Pancreas (tissue), 10 donors: Measurements from ENCODE around the gene SAA4. TPM values are rescaled to one million over a fixed set of nuclear protein-coding genes. Genes with fewer than 3 reads are reported as not detected.

Experiments used
- ATAC-seq, 4 donors: fragments of 200-7000 bp; cut with Tn5 transposase; one replicate each; pipeline versions ENCODE4 v1.8.0 to v1.9.1; 2020; ENCODE audit warnings: mild to moderate bottlenecking in 4 of 4, moderate library complexity in 4 of 4
- DNase-seq, 6 donors: peaks; one replicate each; pipeline ENCODE4 v3.0.0-alpha.2; 2020
- FAIRE-seq: peaks from 2 replicates; lab custom pipeline; 2012; peaks lifted over from hg19 to GRCh38; lab: Jason Lieb, UNC
- H3K27ac ChIP-seq, 4 donors: fragments of 200-600 bp; sonication (generic); 1 replicate in 3 of 4; 2 replicates in 1 of 4; pipeline versions ENCODE4 v1.5.0 to v1.8.0; 2020
- H3K27me3 ChIP-seq, 4 donors: fragments of 200-600 bp; one replicate each; pipeline ENCODE4 v1.8.0; 2021
- H3K36me3 ChIP-seq, 3 donors: fragments of 200-600 bp; sonication (generic) in 1 of 3; one replicate each; pipeline versions ENCODE4 v1.5.0 to v1.8.0; 2020 to 2021
- H3K4me1 ChIP-seq, 3 donors: fragments of 200-600 bp; one replicate each; pipeline ENCODE4 v1.8.0; 2021
- H3K4me3 ChIP-seq, 4 donors: fragments of 200-600 bp; sonication (generic) in 2 of 4; one replicate each; pipeline versions ENCODE4 v1.5.0 to v1.8.0; 2020 to 2021
- H3K9me3 ChIP-seq, 4 donors: fragments of 200-600 bp; one replicate each; pipeline ENCODE4 v1.8.0; 2021
- WGBS, 2 donors: extraction: QIAGEN DNeasy Blood & Tissue Kit; methylation state at CpG; one replicate each; pipeline ENCODE4 v1.1.7; 2013; 5-methylcytosine and 5-hydroxymethylcytosine counted together
- intact Hi-C, 3 donors: fragments of 100-400 bp; cut with DNase I; formaldehyde crosslinking; loops; one replicate each; pipeline versions ENCODE4 v1.11.1 to v1.14.2; 2022
- polyA plus RNA-seq, 2 donors: library from polyadenylated mRNA; stranded (reverse); fragments of 200-250 nt; gene quantifications; one replicate each; pipeline ENCODE4 v1.2.3, GENCODE V29; 2013
- total RNA-seq, 6 donors: library from RNA; stranded (reverse); fragmentation: NEBNext Ultra II Directional in 4 of 6; extraction: Animal tissue kit (Norgen Biotek cat#: 25700) in 4 of 6; gene quantifications; one replicate each; pipeline versions ENCODE4 v1.2.1 to v1.2.4, GENCODE V29; 2021 to 2023
- TF ChIP-seq, protein P1 (sequence below), 4 donors: fragments of 200-600 bp; sonication (generic) in 3 of 4; IDR thresholded peaks; one replicate each; pipeline versions ENCODE4 v1.5.0 to v1.8.0; 2021; ENCODE audit warnings: antibody characterized with exemption in 4 of 4
- donor health status: healthy with polysubstance abuse.
- donor health status: DM: no; HTN: no; CAD: no; lungs with moderate emphysema.
- donor health status: DM: no; HTN: no; CAD: no.
- donor health status: control.
- donor health status: control.
- donor health status: Bipolar disorder and iron deficiency.
- donor health status: DM: yes; HTN: yes; CAD: no.
- donor health status: DM: no; HTN: no; CAD: no.
- donor health status: DM: no; HTN: no; CAD: no.
- donor health status: DM: yes; HTN: yes; CAD: no.

SAA4 gene, protein sequence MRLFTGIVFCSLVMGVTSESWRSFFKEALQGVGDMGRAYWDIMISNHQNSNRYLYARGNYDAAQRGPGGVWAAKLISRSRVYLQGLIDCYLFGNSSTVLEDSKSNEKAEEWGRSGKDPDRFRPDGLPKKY
- total RNA-seq (under 1 TPM in 1 of 6 donors, not detected in 5; 0.44 TPM), polyA plus RNA-seq (not detected)

DNA sequence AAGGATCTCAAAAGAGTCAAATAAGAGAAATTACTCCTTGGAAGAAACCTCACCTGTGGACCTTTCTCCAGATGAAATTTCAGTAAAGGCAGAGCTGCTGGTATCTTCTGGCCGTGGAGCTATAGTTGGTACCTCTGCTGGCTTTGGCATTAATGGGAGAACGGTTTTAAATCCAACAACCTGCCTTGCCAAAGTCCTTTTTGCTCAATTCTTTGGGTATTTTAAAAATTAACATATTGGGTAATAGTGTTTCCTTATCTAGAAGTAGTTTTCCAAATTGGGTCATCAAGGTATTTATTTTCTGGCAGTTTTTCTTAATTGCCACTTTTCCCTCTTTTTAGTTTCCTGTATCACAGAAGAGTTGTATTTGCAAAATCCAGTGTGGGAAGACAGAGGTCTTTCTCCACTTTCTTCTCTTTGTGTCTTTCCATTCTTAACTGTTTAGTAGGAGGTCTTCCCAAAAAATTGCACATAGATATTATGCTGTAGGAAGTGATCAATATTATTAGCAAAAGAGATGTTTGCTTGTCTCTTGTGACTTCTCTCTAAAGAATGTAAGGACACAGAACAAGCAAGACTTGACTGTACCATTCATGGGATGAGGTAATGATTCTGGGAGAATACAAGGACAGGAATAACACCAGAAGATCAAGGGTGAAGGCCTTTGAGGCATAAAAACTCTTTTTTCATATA is at the start of gene SAA4:
SAA4 (minus strand) TSS at position 139 of the 693 bp plus-strand sequence. CDS start 876 bp downstream, outside the sequence.
- 58 to 81% methylated on average over 2 of the region's 2 CpGs for WGBS, 2 donors
- no peaks in the 10 kb centered on the region for H3K36me3 ChIP-seq
- H3K4me3 ChIP-seq = no peak within 1 kb of the TSS
- FAIRE-seq (no peak), ATAC-seq (no peak), DNase-seq (no peak)
- H3K27me3 ChIP-seq = peaks cover 0 to 3% (median 0%) of the 10 kb centered on the region in 4 donors
- TF ChIP-seq, protein P1, sequence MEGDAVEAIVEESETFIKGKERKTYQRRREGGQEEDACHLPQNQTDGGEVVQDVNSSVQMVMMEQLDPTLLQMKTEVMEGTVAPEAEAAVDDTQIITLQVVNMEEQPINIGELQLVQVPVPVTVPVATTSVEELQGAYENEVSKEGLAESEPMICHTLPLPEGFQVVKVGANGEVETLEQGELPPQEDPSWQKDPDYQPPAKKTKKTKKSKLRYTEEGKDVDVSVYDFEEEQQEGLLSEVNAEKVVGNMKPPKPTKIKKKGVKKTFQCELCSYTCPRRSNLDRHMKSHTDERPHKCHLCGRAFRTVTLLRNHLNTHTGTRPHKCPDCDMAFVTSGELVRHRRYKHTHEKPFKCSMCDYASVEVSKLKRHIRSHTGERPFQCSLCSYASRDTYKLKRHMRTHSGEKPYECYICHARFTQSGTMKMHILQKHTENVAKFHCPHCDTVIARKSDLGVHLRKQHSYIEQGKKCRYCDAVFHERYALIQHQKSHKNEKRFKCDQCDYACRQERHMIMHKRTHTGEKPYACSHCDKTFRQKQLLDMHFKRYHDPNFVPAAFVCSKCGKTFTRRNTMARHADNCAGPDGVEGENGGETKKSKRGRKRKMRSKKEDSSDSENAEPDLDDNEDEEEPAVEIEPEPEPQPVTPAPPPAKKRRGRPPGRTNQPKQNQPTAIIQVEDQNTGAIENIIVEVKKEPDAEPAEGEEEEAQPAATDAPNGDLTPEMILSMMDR (IDR thresholded peaks at IDR 0.05) = no peak
- no peak within 1 kb of the TSS for H3K27ac ChIP-seq
- no peaks in the 10 kb centered on the region for H3K4me1 ChIP-seq
- intact Hi-C loops = no loop called here
- no peaks in the 10 kb centered on the region for H3K9me3 ChIP-seq

DNA sequence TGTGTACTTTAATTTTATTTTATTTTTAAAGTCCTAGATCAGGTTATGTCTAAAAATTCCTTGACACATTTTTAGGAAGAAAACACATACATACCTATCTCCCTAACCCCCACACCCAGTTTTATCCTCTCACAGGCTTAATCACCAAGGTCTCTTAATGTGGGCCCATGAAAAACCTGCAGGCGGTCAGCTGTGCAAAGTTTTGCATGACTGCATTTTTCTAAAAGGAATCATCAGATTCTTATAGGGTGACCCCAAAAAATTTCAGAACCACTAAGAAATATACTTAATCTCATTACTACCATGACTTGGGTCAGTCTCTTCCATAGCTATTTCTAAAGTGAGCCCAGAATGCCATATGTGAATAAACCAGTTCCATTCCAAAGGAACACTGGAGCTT is 49.2 kb upstream of the SAA4 start:
- ATAC-seq = no peak
- Histone ChIP-seq H3K4me3 (no peak overlapping the region), H3K27me3 (no peaks in the 10 kb centered on the region), H3K9me3 (no peaks in the 10 kb centered on the region), H3K27ac (no peak overlapping the region), H3K36me3 (peaks cover 0 to 50% (median 4%) of the 10 kb centered on the region in 3 donors), H3K4me1 (no peaks in the 10 kb centered on the region)
- FAIRE-seq = no peak
- intact Hi-C loops = no loop called here
- WGBS, 2 donors = 96 to 100% methylated on average over 1 of the region's 1 CpG
- TF ChIP-seq, protein P1 (IDR thresholded peaks at IDR 0.05) = no peak
- no peak for DNase-seq

DNA sequence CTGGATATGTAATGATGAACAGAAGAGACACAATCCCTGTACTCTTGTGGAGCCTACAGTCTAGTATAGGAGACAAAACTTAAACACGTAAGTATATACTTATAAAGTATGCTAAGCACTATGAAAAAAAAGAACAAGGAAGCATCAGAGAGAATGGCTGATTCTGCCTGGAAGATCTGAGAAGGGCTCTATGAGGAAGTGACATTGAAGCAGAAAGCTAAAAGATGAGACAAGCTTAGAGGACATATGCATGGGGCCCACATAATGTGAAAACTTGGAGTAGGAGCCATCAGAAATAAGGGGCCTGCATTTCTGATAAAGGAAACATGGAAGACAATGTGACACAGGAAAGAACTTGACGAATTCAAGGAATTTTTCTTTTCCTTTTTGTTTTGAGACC is 46.0 kb upstream of the SAA4 start:
- no peak overlapping the region for H3K27ac ChIP-seq
- H3K9me3 ChIP-seq = no peaks in the 10 kb centered on the region
- H3K4me3 ChIP-seq = no peak overlapping the region
- H3K4me1 ChIP-seq = no peaks in the 10 kb centered on the region
- TF ChIP-seq, protein P1 (IDR thresholded peaks at IDR 0.05) = no peak
- 86 to 91% methylated on average over 2 of the region's 2 CpGs for WGBS, 2 donors
- no peak for ATAC-seq
- no peaks in the 10 kb centered on the region for H3K27me3 ChIP-seq
- peaks cover 0 to 56% (median 8%) of the 10 kb centered on the region in 3 donors for H3K36me3 ChIP-seq
- no peak for FAIRE-seq
- intact Hi-C loops = no loop called here
- DNase-seq = no peak

DNA sequence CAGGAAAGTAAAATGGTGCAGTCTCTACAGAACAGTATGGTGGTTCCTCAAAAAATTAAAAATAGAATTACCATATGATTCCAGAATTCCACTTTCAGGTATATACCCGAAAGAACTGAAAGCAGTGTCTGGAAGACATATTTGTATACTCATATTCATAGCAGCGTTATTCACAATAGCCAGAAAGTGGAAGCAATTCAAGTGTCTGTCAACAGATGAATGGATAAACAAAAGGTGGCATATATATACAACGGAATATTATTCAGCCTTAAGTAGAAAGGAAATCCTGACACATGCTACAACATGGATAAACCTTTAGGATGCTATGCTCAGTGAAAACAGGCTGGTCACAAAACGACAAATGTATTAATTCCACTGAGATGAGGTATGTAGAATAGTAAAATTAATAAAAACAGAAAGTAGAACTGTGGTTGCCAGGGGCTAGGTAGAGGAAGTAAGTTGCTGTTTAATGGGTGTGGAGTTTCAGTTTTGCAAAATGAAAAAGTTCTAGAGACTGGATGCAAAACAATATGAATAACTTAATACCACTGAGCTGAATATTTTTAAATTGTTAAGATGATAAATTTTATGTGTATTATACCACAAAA is 43.9 kb upstream of the SAA4 start:
- intact Hi-C loops = no loop called here
- no peaks in the 10 kb centered on the region for H3K9me3 ChIP-seq
- TF ChIP-seq, protein P1 (IDR thresholded peaks at IDR 0.05) = no peak
- no peak for DNase-seq
- no peak overlapping the region for H3K4me3 ChIP-seq
- no peak overlapping the region for H3K27ac ChIP-seq
- peaks cover 0 to 37% (median 4%) of the 10 kb centered on the region in 3 donors for H3K36me3 ChIP-seq
- FAIRE-seq = no peak
- H3K27me3 ChIP-seq = no peaks in the 10 kb centered on the region
- H3K4me1 ChIP-seq = no peaks in the 10 kb centered on the region
- ATAC-seq = no peak
- WGBS, 2 donors = 80 to 82% methylated on average over 4 of the region's 4 CpGs
